AG04450 (cell line): ENCODE measurements around the gene GAN. TPM values are rescaled to one million over a fixed set of nuclear protein-coding genes. Genes with fewer than 3 reads are reported as not detected.

ENCODE experiments used
- CTCF ChIA-PET: fragments of 300-600, 350-600 bp; formaldehyde crosslinking; extraction: SDS; loops from one replicate; lab custom pipeline; 2022; ENCODE audit warnings: antibody characterized with exemption, inconsistent platforms; lab: Charles Lee
- POLR2A ChIA-PET: fragments of 350-600 bp; formaldehyde crosslinking; extraction: SDS; loops from one replicate; lab custom pipeline; 2021; ENCODE audit warnings: antibody characterized with exemption, inconsistent platforms; lab: Yijun Ruan, JAX
- DNase-seq: peaks from one replicate; pipeline ENCODE4 v3.0.0-alpha.2; 2011; ENCODE audit warnings: low read depth, low spot score
- H3K27ac ChIP-seq: one replicate; pipeline ENCODE4 v1.5.1; 2012; ENCODE audit warnings: low read depth, low read length, control low read depth
- H3K27me3 ChIP-seq: one replicate; pipeline ENCODE4 v1.6.0; 2012; ENCODE audit warnings: low read length; ENCODE audit not compliant: control insufficient read depth, insufficient read depth
- H3K4me3 ChIP-seq: 2 replicates; pipeline ENCODE4 v1.5.1; 2011; ENCODE audit warnings: mild to moderate bottlenecking, low read depth, low read length, control low read depth
- H3K9me3 ChIP-seq: 2 replicates; pipeline ENCODE4 v1.5.1; 2012; ENCODE audit warnings: low read length; ENCODE audit not compliant: control insufficient read depth, insufficient read depth
- CTCF ChIP-seq: IDR thresholded peaks from 2 replicates; pipeline ENCODE4 v1.5.1; 2011; ENCODE audit warnings: low read depth, low read length, control low read depth, inconsistent platforms
- polyA plus RNA-seq: library from polyadenylated mRNA; depleted of rRNA; stranded (reverse); fragments of >200 nt; gene quantifications from 2 replicates; pipeline ENCODE4 v1.2.3, GENCODE V29; 2011

The GAN gene
- polyA plus RNA-seq, 1 experiment, result 4.3 TPM

GRCh38 chr16:81429045-81429521, 114.3 kb downstream of the GAN start:
- CTCF ChIA-PET, result interaction anchor here (0.7 to 1.7 kb wide), 4 partner anchors 22 to 268 kb away, joined by 3 to 11 read pairs (median 4); no protein-coding TSS in a partner anchor
- DNase-seq, result no peak
- no peak overlapping the region for H3K27ac ChIP-seq
- TF ChIP-seq CTCF, result peak; percentile 68
- POLR2A ChIA-PET, result no interaction called here
- no peaks in the 10 kb centered on the region for H3K9me3 ChIP-seq
- no peaks in the 10 kb centered on the region for H3K27me3 ChIP-seq
- H3K4me3 ChIP-seq, result no peak overlapping the region

GRCh38 chr16:81431554-81432353, 117.0 kb downstream of the GAN start:
- H3K4me3 ChIP-seq, result no peak overlapping the region
- POLR2A ChIA-PET, result no interaction called here
- peak overlapping the region; percentile 68 for H3K27ac ChIP-seq
- no peak for TF ChIP-seq CTCF
- no peaks in the 10 kb centered on the region for H3K27me3 ChIP-seq
- DNase-seq, result peak; percentile 20
- CTCF ChIA-PET, result no interaction called here
- no peaks in the 10 kb centered on the region for H3K9me3 ChIP-seq

- Histone ChIP-seq H3K4me3 (no peak overlapping the region), H3K9me3 (no peaks in the 10 kb centered on the region), H3K27ac (no peak overlapping the region), H3K27me3 (peaks cover 2% of the 10 kb centered on the region)
- TF ChIP-seq CTCF, result no peak
- no peak for DNase-seq
- ChIA-PET POLR2A (interaction anchor here (0.7 kb wide), 2 partner anchors 38 to 228 kb away, joined by 3 read pairs; no protein-coding TSS in a partner anchor), CTCF (no interaction called here)
Measured at GRCh38 chr16:81432937-81433557, 118.3 kb downstream of the GAN start.

- TF ChIP-seq CTCF, result no peak
- CTCF ChIA-PET, result interaction anchor here (1.4 kb wide), 1 partner anchor 68 kb away, joined by 4 read pairs; no protein-coding TSS in a partner anchor
- DNase-seq, result no peak
- Histone ChIP-seq H3K27ac (peak overlapping the region; percentile 21), H3K27me3 (peaks cover 14% of the 10 kb centered on the region), H3K4me3 (no peak overlapping the region), H3K9me3 (no peaks in the 10 kb centered on the region)
- POLR2A ChIA-PET, result no interaction called here
Measured at GRCh38 chr16:81435103-81435502, 120.3 kb downstream of the GAN start.

- H3K27me3 ChIP-seq, result peaks cover 18% of the 10 kb centered on the region
- H3K4me3 ChIP-seq, result no peak overlapping the region
- H3K9me3 ChIP-seq, result no peaks in the 10 kb centered on the region
- no peak for TF ChIP-seq CTCF
- no peak for DNase-seq
- no peak overlapping the region for H3K27ac ChIP-seq
- POLR2A ChIA-PET, result no interaction called here
- CTCF ChIA-PET, result interaction anchor here (1.4 kb wide), 1 partner anchor 68 kb away, joined by 4 read pairs; no protein-coding TSS in a partner anchor
Measured at GRCh38 chr16:81435567-81435966, 120.8 kb downstream of the GAN start.
